HG03097 (cell line): ENCODE measurements around the gene FASTK.
A peak's percentile ranks its signal among the peaks of the same experiment; 100 is the strongest.

Experiments used
- ATAC-seq: cut with Tn5 transposase; IDR thresholded peaks from one replicate; pipeline ENCODE4 v1.9.1; 2021; ENCODE audit not compliant: unreplicated experiment, low FRiP score

Gene FASTK

GRCh38 chr7:151100921-151101320 is 20.3 kb upstream of the FASTK start:
- no peak for ATAC-seq

- no peak for ATAC-seq
Observed at GRCh38 chr7:151099486-151100211, 19.0 kb upstream of the FASTK start.

GRCh38 chr7:151095828-151096475 is 15.3 kb upstream of the FASTK start:
- ATAC-seq = no peak

- ATAC-seq = no peak
Observed at GRCh38 chr7:151095123-151095797, 14.7 kb upstream of the FASTK start.

GRCh38 chr7:151094675-151095074 is 14.1 kb upstream of the FASTK start:
- no peak for ATAC-seq

GRCh38 chr7:151093748-151094147 is 13.1 kb upstream of the FASTK start:
- ATAC-seq = no peak

- no peak for ATAC-seq
Observed at GRCh38 chr7:151091988-151092387, 11.4 kb upstream of the FASTK start.

GRCh38 chr7:151091431-151091830 is 10.8 kb upstream of the FASTK start:
- ATAC-seq = no peak

GRCh38 chr7:151091003-151091402 is 10.4 kb upstream of the FASTK start:
- ATAC-seq = no peak

GRCh38 chr7:151089893-151090730 is 9.5 kb upstream of the FASTK start:
- ATAC-seq = no peak

GRCh38 chr7:151088856-151089699 is 8.5 kb upstream of the FASTK start:
- ATAC-seq = no peak

GRCh38 chr7:151088019-151088855 is 7.6 kb upstream of the FASTK start:
- ATAC-seq = no peak

- ATAC-seq = no peak
Observed at GRCh38 chr7:151087245-151088018, 6.8 kb upstream of the FASTK start.

- ATAC-seq = no peak
Observed at GRCh38 chr7:151086802-151087244, 6.2 kb upstream of the FASTK start.

GRCh38 chr7:151085691-151086620 is 5.3 kb upstream of the FASTK start, which contains the start of gene AGAP3:
Gene AGAP3 (plus strand): TSS chr7:151086475. CDS start chr7:151086742, 267 bp downstream.
- peak; percentile 26 for ATAC-seq

- ATAC-seq = no peak
Observed at GRCh38 chr7:151085329-151085690, 4.7 kb upstream of the FASTK start.

- no peak for ATAC-seq
Observed at GRCh38 chr7:151083824-151084160, 3.2 kb upstream of the FASTK start.
